ENCODE data around the gene TMEM215.
"Not testable (repeated sequence)": the region's sequence is repeated elsewhere in the genome, so short reads cannot be mapped to it uniquely, and the experiment has no call there.

The TMEM215 gene

DNA sequence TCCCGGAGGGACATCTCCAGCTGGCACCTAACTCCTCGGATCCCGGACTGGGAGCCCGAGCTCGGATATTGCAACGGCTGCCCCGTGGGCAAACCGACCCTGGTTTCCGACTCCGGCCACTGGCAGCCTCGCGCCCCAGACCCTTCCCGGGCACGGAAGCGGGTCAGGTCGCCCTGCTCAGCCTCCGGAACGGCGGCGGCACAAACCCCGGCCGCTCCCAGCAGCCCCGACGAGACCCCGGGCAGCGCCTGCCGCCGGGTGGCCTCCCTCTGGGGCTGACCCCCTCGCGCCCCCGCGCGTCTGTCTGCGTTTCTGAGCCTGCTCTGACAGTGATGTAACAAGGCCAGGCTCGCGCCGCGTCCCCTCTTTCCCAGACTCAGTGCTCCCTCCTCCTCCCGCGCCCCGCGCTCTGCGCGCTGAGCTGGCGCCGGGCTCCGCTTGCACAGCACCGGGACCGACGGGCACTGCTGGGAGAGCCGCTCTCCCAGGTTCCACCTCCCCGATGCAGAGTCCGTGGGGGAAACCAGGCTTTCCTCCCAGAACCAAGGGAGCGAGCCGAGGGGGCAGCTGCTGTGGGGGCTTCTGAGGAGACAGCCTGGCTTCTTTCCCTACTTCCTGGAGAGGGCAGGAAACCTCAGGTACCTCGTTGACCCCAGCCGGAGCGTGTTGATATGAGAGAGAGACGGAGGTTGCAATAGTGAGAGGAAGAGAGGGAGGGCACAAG is at the start of gene TMEM215:
TSS of gene TMEM215 (plus strand) at position 373 of the 724 bp plus-strand sequence. CDS start 644 bp downstream, outside the sequence.
- intact Hi-C loops (cut with DNase I): no loop called here
- peak in 3 of 10 donors; percentile 66 to 77 (median 75) for DNase-seq

DNA sequence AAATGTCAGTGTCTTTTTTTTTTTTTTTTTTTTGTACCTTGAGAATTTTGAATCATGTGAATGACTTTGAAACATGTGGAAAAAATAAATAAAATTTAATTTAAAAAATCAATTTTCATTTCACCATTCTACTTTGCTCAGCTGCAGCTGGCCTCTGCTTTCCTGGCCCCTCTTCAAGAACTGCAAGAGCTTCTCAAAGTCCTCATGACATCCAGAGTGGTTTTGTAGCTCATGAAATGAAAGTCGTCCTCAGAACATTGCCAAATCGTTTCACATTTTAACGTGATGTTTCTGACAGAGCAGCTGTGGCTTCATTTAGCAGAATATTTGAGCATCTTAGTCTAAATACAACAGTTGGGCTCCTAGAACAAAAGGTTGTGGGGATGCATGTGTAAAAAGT is 47.9 kb upstream of the TMEM215 start:
- intact Hi-C loops (cut with DNase I): no loop called here
- DNase-seq: no peak

- intact Hi-C loops (cut with DNase I): no loop called here
- DNase-seq: no peak
Observed at GRCh38 chr9:32737378-32737777, 46.0 kb upstream of the TMEM215 start.

DNA sequence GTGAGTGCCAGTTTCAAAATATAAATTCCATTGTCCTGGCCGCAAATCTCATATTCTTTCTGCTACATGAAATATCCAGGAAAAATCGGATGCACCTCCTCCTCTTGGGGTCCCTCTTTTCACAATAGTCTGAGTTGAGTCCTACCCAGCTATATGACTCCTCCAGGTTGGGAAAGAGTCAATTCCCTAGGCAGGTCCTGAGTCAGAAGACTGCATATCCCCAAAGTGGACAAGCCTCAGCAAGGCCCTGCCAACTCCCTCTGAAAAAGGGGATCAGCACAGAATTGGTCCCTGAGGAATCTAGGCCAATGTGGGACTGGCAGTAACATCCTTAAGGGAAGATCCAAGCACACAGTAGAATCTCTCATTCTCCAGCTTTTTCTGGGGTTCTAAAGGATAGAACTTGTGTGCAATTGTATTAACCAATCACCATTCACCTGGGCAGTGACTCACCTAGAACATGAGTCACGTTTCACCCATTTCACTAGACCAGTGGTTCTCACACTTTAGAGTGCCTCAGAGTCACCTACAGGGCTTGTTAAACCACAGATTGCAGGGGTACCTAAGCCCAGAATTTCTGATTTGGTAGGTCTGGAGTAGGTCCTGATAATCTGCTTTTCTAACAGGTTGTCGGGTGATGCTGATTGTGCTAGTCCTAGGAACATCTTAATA is 44.7 kb upstream of the TMEM215 start:
- intact Hi-C loops (cut with DNase I): no loop called here
- no peak for DNase-seq

GRCh38 chr9:32741706-32742105 is 41.6 kb upstream of the TMEM215 start:
- DNase-seq: no peak
- intact Hi-C loops (cut with DNase I): no loop called here

GRCh38 chr9:32742296-32742695 is 41.0 kb upstream of the TMEM215 start:
- intact Hi-C loops (cut with DNase I): no loop called here
- no peak for DNase-seq

DNA sequence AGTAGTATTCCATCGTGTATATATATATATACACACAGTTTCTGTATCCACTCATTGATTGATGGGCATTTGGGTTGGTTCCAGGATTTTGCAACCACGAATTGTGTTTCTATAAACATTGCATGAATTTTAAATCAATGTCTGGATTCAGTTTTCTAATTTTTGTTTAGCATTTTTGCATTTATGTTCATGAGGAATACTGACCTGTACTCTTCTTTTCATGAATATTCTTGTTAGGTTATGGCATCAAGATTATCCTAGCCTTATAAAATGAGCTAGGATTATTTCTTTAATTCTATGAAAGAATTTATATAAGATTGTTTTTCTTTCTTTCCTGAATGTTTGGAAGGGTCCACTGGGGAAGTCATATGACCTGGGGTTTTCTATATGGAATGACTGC is 35.3 kb upstream of the TMEM215 start:
- intact Hi-C loops (cut with DNase I): no loop called here
- DNase-seq: no peak

DNA sequence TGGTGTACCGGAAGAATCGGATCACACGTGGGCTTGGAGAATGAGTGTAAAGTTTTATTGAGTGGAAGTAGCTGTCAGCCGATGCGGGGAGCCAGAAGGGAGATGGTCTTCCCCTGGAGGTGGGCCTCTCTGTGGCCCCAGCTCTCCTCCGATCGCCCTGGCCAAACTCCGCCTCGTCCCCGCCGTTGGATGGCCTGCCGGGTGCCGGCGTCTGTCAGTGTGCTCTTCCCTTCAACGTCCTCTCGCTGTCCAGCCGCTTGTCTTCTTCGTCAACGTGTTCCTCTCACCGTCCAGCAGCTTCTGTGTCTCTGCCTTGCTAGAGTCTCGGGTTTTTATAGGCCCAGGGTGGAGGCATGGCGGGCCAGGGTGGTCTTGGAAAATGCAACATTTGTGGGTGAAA is 27.6 kb upstream of the TMEM215 start:
- intact Hi-C loops (cut with DNase I): no loop called here
- no peak for DNase-seq

- intact Hi-C loops (cut with DNase I): no loop called here
- DNase-seq: no peak
Observed at GRCh38 chr9:32764139-32764538, 19.2 kb upstream of the TMEM215 start.

DNA sequence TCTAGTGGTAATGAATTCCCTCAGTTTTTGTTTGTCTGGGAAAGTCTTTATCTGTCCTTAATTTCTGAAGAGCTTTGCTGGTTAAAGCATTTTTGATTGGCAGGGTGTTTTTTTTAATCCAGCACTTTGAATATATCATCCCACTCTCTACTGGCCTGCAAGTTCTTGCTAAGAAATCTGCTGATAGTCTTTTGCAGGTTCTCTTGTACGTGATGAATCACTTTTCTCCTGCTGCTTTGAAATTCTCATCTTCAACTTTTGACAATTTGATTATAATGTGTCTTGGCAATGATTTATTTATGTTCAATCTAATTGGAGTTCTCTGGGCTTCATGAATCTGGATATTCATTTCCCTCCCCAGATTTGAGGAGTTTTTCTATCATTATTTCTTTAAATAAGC is 8.1 kb upstream of the TMEM215 start:
- DNase-seq: no peak
- intact Hi-C loops (cut with DNase I): no loop called here

- no peak for DNase-seq
- intact Hi-C loops (cut with DNase I): no loop called here
Observed at GRCh38 chr9:32776201-32776600, 7.1 kb upstream of the TMEM215 start.

- DNase-seq: peak in 1 of 10 donors; percentile 85
- intact Hi-C loops (cut with DNase I): no loop called here
Observed at GRCh38 chr9:32782476-32783167, 718 bp upstream of the TMEM215 start.

GRCh38 chr9:32787816-32788215 is 4.5 kb downstream of the TMEM215 start:
- intact Hi-C loops (cut with DNase I): no loop called here
- no peak for DNase-seq

- DNase-seq; intact Hi-C loops (cut with DNase I): not testable (repeated sequence)
Observed at GRCh38 chr9:32796015-32796414, 12.7 kb downstream of the TMEM215 start.

DNA sequence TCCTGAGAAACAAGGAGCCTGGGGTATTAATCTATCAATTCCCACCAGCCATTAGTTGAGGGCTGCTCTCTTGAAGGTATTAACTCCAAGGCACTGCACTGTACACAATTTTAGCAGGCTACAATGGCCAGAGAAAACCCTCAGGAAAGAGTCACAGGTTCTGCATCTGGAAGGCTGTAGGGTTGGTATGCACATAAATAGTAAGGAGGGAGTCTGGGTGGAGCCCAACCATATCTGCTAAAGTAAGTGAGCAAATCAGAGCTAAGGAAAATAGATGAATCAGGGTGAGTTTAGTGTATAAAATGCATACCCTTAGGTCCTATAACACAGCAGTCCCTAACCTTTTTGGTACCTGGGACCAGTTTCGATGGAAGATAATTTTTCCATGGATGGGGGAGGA is 18.2 kb downstream of the TMEM215 start:
- no peak for DNase-seq
- intact Hi-C loops (cut with DNase I): no loop called here

DNA sequence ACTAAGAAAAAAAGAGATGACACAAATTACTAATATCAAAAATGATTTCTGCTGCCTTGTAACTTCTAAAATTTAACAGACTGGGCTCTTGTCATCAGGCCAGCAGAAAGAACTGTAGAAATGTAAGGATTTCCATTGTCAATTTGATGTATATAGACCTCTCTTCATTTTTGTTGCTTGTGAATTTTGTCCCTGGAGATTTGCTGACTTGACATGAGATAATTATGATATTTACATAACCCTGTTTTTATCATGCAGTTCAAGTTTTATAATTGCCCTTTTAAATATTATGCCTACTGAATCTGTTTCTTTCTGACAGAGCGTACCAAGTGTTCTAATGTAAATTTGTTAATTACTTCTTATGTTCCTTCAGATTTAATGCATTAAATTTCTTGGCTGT is 23.9 kb downstream of the TMEM215 start:
- intact Hi-C loops (cut with DNase I): no loop called here
- DNase-seq: no peak

DNA sequence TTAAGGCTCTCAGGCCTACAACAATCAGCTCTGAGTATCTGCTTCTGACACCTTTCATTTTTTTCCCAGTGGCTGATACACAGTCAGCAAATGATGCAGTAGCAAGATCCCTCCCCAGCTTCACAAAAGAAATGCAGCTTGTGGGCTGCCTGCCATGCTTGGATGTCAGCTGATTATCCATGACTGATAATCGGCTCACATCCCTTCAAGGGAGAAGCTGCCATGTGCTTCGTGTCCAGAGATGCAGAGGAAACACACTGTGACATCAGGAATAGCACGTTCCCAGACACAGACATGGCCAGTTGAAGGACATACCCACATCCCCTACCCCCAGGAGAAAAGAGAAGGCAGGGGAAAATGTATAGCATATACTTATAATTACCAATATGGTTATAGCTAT is 27.9 kb downstream of the TMEM215 start:
- intact Hi-C loops (cut with DNase I): no loop called here
- no peak for DNase-seq

DNA sequence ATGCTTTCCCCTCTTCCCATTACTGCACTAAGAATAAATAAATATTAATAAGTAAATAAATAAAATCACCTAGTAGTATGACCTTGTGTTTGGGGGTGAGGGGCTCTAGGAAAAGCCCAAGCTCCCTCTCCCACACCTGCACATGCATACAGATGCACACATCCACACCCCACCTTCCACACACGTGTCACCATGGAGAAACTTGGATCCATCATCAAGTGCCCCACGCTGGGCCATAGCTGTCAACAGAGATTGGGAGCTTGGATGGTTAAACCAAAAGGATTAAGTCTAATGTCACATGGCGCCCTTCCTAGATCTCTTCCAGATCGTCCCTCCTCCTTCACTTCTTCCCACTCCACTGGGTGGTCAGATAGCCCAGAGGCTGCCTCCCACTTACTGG is 37.0 kb downstream of the TMEM215 start:
- DNase-seq: no peak
- intact Hi-C loops (cut with DNase I): no loop called here

GRCh38 chr9:32823101-32823500 is 39.8 kb downstream of the TMEM215 start:
- intact Hi-C loops (cut with DNase I): no loop called here
- no peak for DNase-seq

- intact Hi-C loops (cut with DNase I): no loop called here
Observed at GRCh38 chr9:32823551-32823950, 40.2 kb downstream of the TMEM215 start.

DNA sequence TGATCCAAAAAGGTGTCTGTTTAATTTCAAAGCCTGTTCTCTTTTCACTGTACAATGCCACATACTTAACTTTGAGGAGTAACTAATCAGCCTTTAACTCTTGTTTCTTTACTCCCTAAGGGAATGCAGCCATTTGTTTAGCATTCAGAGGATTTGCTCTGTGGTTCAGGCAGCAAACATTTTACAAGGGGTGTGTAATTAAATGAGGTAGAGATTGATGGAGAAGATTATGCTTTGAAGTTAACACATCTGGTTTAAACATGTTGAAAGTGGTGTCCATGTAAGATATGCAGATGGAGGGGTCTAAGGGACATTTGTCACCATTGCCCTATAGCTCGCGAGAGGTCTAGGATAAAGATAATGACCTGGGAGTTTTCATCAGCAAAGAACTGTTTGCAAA is 41.9 kb downstream of the TMEM215 start:
- no peak for DNase-seq
- intact Hi-C loops (cut with DNase I): no loop called here

More at GRCh38 chr9:32823551-32823950, 40.2 kb downstream of the TMEM215 start:
- DNase-seq: no peak

DNA sequence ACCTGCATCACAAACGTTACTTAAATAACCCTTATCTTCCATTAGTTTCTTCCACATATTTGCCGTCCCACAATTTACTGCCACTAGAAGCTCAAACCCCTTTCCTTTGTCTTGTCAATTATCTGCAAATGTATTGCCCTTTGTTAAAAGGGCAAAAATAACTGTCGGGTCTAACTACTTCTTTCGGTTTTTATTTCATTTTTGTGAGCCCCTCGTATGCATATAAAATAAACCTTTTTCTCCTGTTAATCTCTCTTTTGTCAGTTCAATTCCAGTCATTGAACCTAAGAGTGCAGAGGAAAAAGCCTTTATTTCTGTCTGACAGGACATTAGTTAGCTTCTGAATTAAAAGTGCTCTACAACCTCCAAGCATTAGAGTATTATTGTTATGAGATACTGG is 45.5 kb downstream of the TMEM215 start:
- intact Hi-C loops (cut with DNase I): no loop called here

More for the DNA sequence above, 45.5 kb downstream of the TMEM215 start:
- DNase-seq: no peak
